K562 treated with DMSO at 1 percent for 12 hours (cell line): ENCODE data around the gene SLC39A11. TPM values are rescaled to one million over a fixed set of nuclear protein-coding genes. Genes with fewer than 3 reads are reported as not detected.

ENCODE experiments used
- total RNA-seq: library from RNA; unstranded; fragments of 300-600 nt; gene quantifications from 2 replicates; pipeline ENCODE4 v1.2.3, GENCODE V29; 2022; ENCODE audit not compliant: insufficient read depth

The SLC39A11 gene
- total RNA-seq = 5.7 and 10.5 TPM in 2 replicates

GRCh38 chr17:73092523-73093135, at the start of gene SLC39A11:
SLC39A11 (minus strand) TSS chr17:73092688; CDS start chr17:73088764, 3,924 bp downstream.

Other genes starting within 250 kb of the SLC39A11 start
- gene SSTR2, start 72.3 kb upstream of the SLC39A11 start, total RNA-seq = not detected in 2 replicates
- 9.4 and 31.1 TPM in 2 replicates for gene COG1, start 100.4 kb upstream of the SLC39A11 start, total RNA-seq
- not detected in 2 replicates for gene CPSF4L, start 169.2 kb upstream of the SLC39A11 start, total RNA-seq
- 22.6 and 36.7 TPM in 2 replicates for gene CDC42EP4, start 219.3 kb upstream of the SLC39A11 start, total RNA-seq